CD4-positive, alpha-beta T cell treated with Interleukin-4 for 4 hours (primary cell): Measurements from ENCODE around the gene KLF7.
A peak's percentile ranks its signal among the peaks of the same experiment; 100 is the strongest.

Source experiments
- DNase-seq: peaks from one replicate; pipeline ENCODE4 v3.0.0-alpha.2; 2020

Gene KLF7

GRCh38 chr2:207166349-207167098 is 776 bp upstream of the KLF7 start:
- DNase-seq = peak; percentile 66

- peak; percentile 98 for DNase-seq
Measured at GRCh38 chr2:207166039-207166348, 246 bp upstream of the KLF7 start.

GRCh38 chr2:207164006-207164831 is 1.5 kb downstream of the KLF7 start:
- peak; percentile 32 for DNase-seq

DNA sequence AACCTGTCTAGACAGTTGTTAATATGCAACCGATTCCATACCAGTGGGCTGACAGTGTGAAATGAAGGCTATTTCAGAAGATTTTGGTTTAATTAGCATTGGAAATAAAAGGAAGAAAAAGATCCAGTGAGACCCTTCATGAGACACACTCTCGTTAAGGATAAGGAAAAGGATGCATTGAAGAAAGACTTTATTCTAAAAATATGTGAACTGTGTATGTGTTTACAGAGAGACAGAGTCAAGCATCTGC is 2.1 kb downstream of the KLF7 start:
- DNase-seq = no peak

DNA sequence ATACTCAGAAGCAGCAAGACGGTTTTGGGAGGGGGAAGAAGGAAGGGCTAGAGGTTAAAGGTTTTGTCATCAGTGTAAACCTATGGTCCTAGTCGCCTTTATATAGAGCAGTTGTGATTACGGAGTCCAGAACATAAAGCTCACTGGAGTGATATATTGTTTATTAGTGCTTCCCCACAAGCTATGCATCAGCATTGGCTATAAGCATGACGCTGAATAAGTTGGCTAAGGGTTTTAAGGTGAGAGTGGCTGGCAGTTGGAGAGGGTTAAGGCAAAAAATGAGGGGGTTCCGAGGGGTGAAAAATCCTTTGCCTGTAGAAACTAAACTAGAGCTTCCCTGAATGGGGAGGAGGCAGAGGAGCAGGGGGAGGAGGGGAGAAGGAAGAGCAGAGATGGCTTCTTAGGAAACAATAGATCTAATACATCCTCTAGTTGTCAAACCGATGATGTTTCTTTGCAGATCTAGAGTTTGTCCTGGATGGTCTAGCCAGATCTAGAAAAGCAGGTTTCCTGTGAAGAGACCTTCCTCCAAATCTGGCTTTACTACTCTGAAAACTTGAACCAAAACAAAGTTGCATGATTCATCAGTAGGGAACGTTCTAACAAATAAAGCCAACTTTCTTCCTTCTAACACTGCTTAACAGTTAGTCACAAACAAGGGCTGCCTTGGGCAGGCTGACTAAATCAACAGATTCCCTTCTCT is 2.5 kb downstream of the KLF7 start:
- peak; percentile 86 for DNase-seq

DNA sequence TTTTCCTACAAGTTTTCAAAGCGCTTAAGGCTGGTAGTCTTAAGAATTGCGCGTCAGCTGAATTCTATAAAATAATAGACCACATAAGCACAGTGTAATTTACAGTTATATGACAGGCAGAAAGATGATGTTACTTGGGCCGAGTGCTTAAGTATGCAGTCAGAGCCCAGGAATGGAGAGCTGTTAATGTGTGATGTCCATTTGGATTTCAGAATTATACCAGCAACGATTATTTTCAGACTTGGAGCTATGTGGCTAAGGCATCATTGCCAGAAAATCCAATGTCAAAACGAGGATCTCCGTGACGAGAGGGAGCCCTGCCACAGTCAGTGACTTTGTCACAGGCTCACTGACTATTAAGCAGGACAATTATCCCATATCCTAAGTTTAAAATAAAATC is 3.4 kb downstream of the KLF7 start:
- no peak for DNase-seq

- no peak for DNase-seq
Measured at GRCh38 chr2:207161247-207162123, 4.3 kb downstream of the KLF7 start.

- DNase-seq = no peak
Measured at GRCh38 chr2:207160115-207160514, 5.6 kb downstream of the KLF7 start.

GRCh38 chr2:207159002-207159401 is 6.7 kb downstream of the KLF7 start:
- no peak for DNase-seq

DNA sequence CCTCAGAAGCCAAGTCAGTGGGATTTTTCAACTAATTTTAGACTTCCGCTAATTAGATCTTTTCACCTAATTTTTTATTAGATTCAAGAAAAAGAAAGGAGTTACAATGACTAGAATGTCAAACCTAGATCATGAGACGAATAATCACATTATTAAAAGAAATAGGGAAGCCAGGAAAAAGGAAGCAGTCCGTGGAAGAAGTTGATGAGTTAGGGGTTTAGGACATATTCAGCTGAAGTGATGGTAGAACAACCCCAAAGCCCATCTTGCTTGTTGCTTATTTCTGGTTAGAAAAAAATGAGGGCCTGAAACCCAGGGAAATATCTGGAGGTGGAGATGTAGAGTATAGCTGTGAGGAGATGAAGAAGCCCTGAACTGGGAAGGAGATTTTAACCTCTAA is 8.0 kb downstream of the KLF7 start:
- DNase-seq = no peak

- DNase-seq = no peak
Measured at GRCh38 chr2:207157162-207157481, 8.6 kb downstream of the KLF7 start.

DNA sequence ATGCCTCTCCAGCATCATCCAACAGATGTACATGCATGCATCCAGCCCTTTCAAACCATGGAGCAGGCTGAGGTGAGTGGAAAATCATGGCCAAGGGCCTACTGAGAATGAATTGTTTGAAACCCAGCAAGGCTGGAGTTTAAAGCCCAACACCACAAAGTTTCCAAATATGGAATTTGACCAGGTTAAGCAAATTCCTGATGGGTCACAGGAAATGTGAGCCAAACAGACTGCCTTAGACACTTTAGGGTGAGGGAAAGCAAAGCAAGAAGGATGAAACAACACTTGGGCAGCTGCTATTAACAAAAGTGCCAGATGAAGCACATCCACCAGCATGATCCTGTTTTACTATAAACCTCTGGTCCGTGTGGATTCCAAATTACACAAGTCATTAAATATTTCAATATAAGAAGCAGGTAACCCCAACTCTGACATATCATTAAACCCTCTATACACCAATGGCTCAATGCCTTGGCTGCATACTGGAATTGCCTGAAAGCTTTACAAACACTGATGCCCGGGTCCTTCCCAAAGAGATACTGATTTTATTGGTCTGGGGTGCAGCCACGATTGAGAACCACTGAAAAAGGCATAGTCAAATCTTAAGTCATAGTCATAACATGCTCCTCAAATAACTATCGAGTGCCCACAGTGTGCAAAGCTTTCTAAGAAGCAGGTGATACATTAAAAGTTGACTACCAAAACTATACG is 9.1 kb downstream of the KLF7 start:
- DNase-seq = no peak

- DNase-seq = no peak
Measured at GRCh38 chr2:207155516-207156444, 10.0 kb downstream of the KLF7 start.

DNA sequence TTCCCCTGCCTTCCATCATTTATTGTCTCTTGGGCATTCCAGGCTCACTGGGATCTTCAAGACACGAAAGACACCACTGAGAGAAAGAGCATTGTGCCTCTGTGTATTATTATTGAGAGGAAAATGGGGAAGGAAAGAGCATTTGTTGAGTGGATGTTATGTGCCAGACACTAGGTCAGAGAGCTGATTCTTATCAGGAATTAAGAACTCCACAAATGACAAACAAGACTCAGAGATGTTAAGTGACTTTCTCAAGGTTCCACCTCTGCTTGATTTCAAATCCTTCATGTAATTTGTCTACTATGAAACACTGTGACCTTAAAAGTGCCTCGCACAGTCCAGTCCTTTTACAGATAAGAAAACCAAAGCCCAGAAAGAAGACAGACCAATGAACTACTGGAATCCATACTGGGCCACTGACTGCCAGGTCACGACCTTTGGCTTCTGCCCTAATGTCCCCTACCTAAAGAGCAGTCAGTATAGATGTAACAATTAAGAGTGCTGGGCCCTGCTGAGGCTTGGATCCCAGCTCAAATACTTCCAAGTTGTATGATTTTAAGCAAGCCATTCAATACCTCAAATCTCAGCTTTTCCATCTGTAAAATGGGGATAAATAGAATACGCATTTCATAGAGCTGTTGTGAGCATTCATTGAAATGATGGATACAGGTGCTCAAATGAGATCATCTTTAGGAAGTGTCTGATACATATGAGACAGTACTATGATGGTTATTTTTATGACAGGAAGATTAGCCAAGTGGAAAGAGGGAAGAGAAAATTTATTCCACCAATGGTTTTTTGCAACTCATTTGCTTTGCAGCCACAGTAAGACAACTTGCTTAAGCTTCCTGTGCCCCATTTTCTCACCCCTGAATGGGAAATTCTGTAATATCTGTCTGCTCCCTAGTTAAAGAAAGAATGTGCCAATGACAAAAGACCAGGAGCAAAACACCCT is 10.9 kb downstream of the KLF7 start:
- DNase-seq = no peak

DNA sequence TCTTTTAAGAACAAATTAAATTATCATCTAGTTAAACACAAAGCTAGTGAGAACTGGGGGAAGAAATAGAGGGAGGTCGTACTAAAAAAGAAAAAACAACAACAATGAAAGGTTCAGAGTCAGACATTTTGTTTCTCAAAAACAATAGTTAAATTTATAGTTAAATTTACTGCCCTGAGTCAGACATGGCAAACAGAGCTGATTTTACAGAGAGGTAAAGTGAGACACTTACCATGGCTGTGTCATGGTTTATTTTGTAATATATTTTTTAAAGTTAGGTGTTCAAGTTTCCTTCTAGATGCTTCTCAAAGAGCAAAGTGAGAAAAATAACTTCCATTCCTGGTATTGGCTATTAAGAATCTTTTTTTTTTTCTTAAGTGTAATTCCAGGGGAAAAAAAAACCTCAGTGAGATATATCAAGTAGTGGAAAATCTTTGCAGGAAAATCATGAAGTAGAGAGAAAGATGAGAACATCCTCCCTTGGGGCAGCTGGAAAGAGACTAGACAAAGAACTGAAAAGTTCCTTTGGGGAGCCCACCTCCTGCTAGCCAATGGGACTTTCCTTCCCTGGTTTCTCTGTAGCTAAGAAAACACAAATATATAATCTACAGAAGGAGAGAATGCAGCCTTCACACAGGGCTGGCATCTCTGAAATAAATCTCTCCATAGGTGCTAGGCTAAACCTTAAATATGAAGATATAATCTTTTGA is 12.3 kb downstream of the KLF7 start:
- no peak for DNase-seq

DNA sequence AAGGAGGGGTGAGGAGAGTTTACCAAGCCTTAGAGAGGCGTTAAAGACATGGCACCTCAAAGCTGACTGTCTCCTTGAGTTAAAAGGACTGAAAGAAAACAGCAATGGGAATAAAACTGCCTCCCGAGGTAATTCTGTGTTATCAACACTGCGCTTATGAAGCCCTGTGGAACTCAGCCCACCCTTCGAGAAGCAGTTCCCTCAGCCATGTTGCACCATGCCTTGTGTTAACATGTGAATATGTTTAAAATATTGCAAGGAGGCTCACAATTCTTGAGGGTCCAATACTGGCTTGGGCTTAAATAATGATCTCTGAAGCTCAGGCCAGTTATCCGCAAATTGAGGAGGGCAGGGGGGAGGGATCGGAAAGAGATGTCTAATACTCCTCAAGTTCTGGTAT is 14.7 kb downstream of the KLF7 start:
- DNase-seq = no peak

DNA sequence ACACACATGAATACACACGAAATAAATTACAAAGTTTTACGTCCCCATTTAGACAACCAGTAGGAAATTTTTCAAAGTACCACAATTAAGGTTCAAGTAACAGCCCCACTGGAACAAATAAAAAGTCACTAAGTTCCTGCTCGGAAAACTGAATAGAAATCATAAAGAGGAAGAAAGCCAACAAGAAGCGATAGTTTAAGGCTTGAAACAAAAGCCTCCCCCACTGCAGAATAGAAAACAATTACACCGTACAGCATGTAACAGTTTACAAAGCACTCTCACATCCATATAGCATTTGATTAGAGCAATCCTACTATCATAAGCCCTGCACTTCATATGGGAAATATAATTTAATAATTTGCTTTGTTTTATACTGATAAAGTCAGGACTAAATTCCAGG is 15.5 kb downstream of the KLF7 start:
- no peak for DNase-seq

GRCh38 chr2:207149249-207150213 is 16.2 kb downstream of the KLF7 start:
- DNase-seq = peak; percentile 47
